Activated CD4-positive, alpha-beta T cell treated with anti-CD3 and anti-CD28 coated beads for 36 hours (primary cell): ENCODE data around the gene ITGB1BP1. TPM values are rescaled to one million over a fixed set of nuclear protein-coding genes. Genes with fewer than 3 reads are reported as not detected.
A peak's percentile ranks its signal among the peaks of the same experiment; 100 is the strongest.

ENCODE experiments used
- ATAC-seq: fragments of 200-7000 bp; cut with Tn5 transposase; one replicate; pipeline ENCODE4 v1.10.0; 2021; ENCODE audit warnings: mild to moderate bottlenecking, moderate library complexity
- CTCF ChIA-PET: fragments of 350-600 bp; sonication (Branson Sonifier 250); formaldehyde crosslinking; loops from one replicate; lab custom pipeline; 2021; ENCODE audit warnings: antibody characterized with exemption; lab: Charles Lee
- POLR2A ChIA-PET: fragments of 350-600 bp; sonication (Branson Sonifier 250); formaldehyde crosslinking; loops from one replicate; lab custom pipeline; 2021; ENCODE audit warnings: antibody characterized with exemption, inconsistent platforms; lab: Charles Lee
- DNase-seq: peaks from one replicate; pipeline ENCODE4 v3.0.0-alpha.2; 2020
- H3K27ac Mint-ChIP-seq: one replicate; pipeline ENCODE4 v1.8.0; 2021; ENCODE audit warnings: mixed read lengths
- H3K27me3 Mint-ChIP-seq: one replicate; pipeline ENCODE4 v1.8.0; 2021; ENCODE audit warnings: mixed read lengths
- H3K36me3 Mint-ChIP-seq: one replicate; pipeline ENCODE4 v1.8.0; 2021; ENCODE audit warnings: low read depth, mixed read lengths
- H3K4me1 Mint-ChIP-seq: one replicate; pipeline ENCODE4 v1.8.0; 2021; ENCODE audit warnings: mixed read lengths
- H3K4me3 Mint-ChIP-seq: one replicate; pipeline ENCODE4 v1.8.0; 2021; ENCODE audit warnings: mild to moderate bottlenecking, moderate library complexity, mixed read lengths
- H3K9me3 Mint-ChIP-seq: one replicate; pipeline ENCODE4 v1.8.0; 2021; ENCODE audit warnings: low read depth, mixed read lengths
- intact Hi-C, 2 experiments: fragments of 100-400 bp; cut with DNase I in 1 of 2; cut with micrococcal nuclease in 1 of 2; formaldehyde crosslinking; loops; one replicate each; pipeline versions ENCODE4 v1.14.2 to v1.15.1; 2022 to 2024; cut with DNase I, micrococcal nuclease
- total RNA-seq, 2 experiments: library from RNA; stranded (reverse); gene quantifications; one replicate each; pipeline ENCODE4 v1.2.3, GENCODE V29; 2021

ITGB1BP1 gene
- total RNA-seq, 2 experiments from 2014 or later = 89.7 to 92.1 TPM

GRCh38 chr2:9424447-9425164, 1.3 kb upstream of the ITGB1BP1 start:
- ChIA-PET CTCF (interaction anchor here (0.7 to 1.4 kb wide), 4 partner anchors 46 to 346 kb away, joined by 3 read pairs; no protein-coding TSS in a partner anchor), POLR2A (interaction anchor here (0.6 to 0.7 kb wide), 2 partner anchors 19 to 209 kb away, joined by 4 read pairs; no protein-coding TSS in a partner anchor)
- peaks cover 26% of the 10 kb centered on the region for H3K4me1 Mint-ChIP-seq
- intact Hi-C loops = loop anchor here (5.0 kb wide), 5 partner anchors 48 to 698 kb away; partner anchors contain the start of genes RRM2 (in 2 of the 2), ADAM17 (in 1 of the 2), GRHL1 (in 1 of the 2) and IAH1 (in 1 of the 2)
- no peak overlapping the region for H3K4me3 Mint-ChIP-seq
- peaks cover 23% of the 10 kb centered on the region for H3K36me3 Mint-ChIP-seq
- H3K27ac Mint-ChIP-seq = peak overlapping the region; percentile 94
- H3K9me3 Mint-ChIP-seq = no peaks in the 10 kb centered on the region
- H3K27me3 Mint-ChIP-seq = no peaks in the 10 kb centered on the region
- no peak for DNase-seq
- no peak for ATAC-seq

- ChIA-PET POLR2A (interaction anchor here (0.7 to 1.5 kb wide), 3 partner anchors 22 to 745 kb away, joined by 3 to 5 read pairs (median 4); no protein-coding TSS in a partner anchor), CTCF (interaction anchor here (0.7 to 1.4 kb wide), 4 partner anchors 47 to 347 kb away, joined by 3 read pairs; no protein-coding TSS in a partner anchor)
- peak; percentile 19 for ATAC-seq
- Mint-ChIP-seq H3K27me3 (no peaks in the 10 kb centered on the region), H3K27ac (peak overlapping the region; percentile 94), H3K9me3 (no peaks in the 10 kb centered on the region), H3K36me3 (peaks cover 19% of the 10 kb centered on the region), H3K4me3 (no peak overlapping the region), H3K4me1 (peaks cover 33% of the 10 kb centered on the region)
- intact Hi-C loops = loop anchor here (1.0 to 5.0 kb wide), 20 partner anchors 48 to 1024 kb away; partner anchors contain the start of genes ADAM17 (in 2 of the 2), IAH1 (in 2 of the 2), RRM2 (in 2 of the 2) and TAF1B (in 2 of the 2)
- peak; percentile 51 for DNase-seq
Measured at GRCh38 chr2:9423922-9424272, 569 bp upstream of the ITGB1BP1 start.

GRCh38 chr2:9422321-9423099, 818 bp downstream of the ITGB1BP1 start:
- H3K27me3 Mint-ChIP-seq = no peaks in the 10 kb centered on the region
- CTCF ChIA-PET = interaction anchor here (0.6 to 1.2 kb wide), 5 partner anchors 18 to 549 kb away, joined by 3 to 6 read pairs (median 3); no protein-coding TSS in a partner anchor
- H3K27ac Mint-ChIP-seq = peak overlapping the region; percentile 84
- H3K4me1 Mint-ChIP-seq = peaks cover 39% of the 10 kb centered on the region
- intact Hi-C loops = loop anchor here (1.0 to 5.0 kb wide), 20 partner anchors 50 to 1026 kb away; partner anchors contain the start of genes ADAM17 (in 2 of the 2), IAH1 (in 2 of the 2), RRM2 (in 2 of the 2) and TAF1B (in 2 of the 2)
- peaks cover 25% of the 10 kb centered on the region for H3K36me3 Mint-ChIP-seq
- DNase-seq = peak; percentile 74
- no peaks in the 10 kb centered on the region for H3K9me3 Mint-ChIP-seq
- POLR2A ChIA-PET = interaction anchor here (0.5 to 1.5 kb wide), 6 partner anchors 23 to 360 kb away, joined by 3 to 5 read pairs (median 4); no protein-coding TSS in a partner anchor
- no peak overlapping the region for H3K4me3 Mint-ChIP-seq
- ATAC-seq = peak; percentile 27

- Mint-ChIP-seq H3K4me1 (peaks cover 54% of the 10 kb centered on the region), H3K9me3 (no peaks in the 10 kb centered on the region), H3K27ac (no peak overlapping the region), H3K36me3 (peaks cover 41% of the 10 kb centered on the region), H3K4me3 (no peak overlapping the region), H3K27me3 (no peaks in the 10 kb centered on the region)
- ATAC-seq (no peak), DNase-seq (no peak)
- intact Hi-C loops = loop anchor here (5.0 kb wide), 5 partner anchors 52 to 702 kb away; partner anchors contain the start of genes RRM2 (in 2 of the 2), ADAM17 (in 1 of the 2), GRHL1 (in 1 of the 2) and IAH1 (in 1 of the 2)
- ChIA-PET POLR2A (no interaction called here), CTCF (no interaction called here)
Measured at GRCh38 chr2:9420495-9420894, 2.8 kb downstream of the ITGB1BP1 start.

GRCh38 chr2:9419541-9419940, 3.8 kb downstream of the ITGB1BP1 start:
- ATAC-seq (no peak), DNase-seq (no peak)
- peaks cover 54% of the 10 kb centered on the region for H3K4me1 Mint-ChIP-seq
- H3K27me3 Mint-ChIP-seq = no peaks in the 10 kb centered on the region
- H3K4me3 Mint-ChIP-seq = no peak overlapping the region
- intact Hi-C loops = no loop called here
- ChIA-PET POLR2A (interaction anchor here (0.6 kb wide), 1 partner anchor 11 kb away, joined by 3 read pairs; no protein-coding TSS in a partner anchor), CTCF (interaction anchor here (0.6 kb wide), 1 partner anchor 72 kb away, joined by 3 read pairs; no protein-coding TSS in a partner anchor)
- H3K9me3 Mint-ChIP-seq = no peaks in the 10 kb centered on the region
- H3K27ac Mint-ChIP-seq = peak overlapping the region; percentile 39
- peaks cover 41% of the 10 kb centered on the region for H3K36me3 Mint-ChIP-seq

- intact Hi-C loops = no loop called here
Measured at GRCh38 chr2:9418746-9419145, 4.6 kb downstream of the ITGB1BP1 start.

GRCh38 chr2:9417725-9418124, 5.6 kb downstream of the ITGB1BP1 start:
- intact Hi-C loops = no loop called here
- no peak overlapping the region for H3K27ac Mint-ChIP-seq
- H3K27me3 Mint-ChIP-seq = no peaks in the 10 kb centered on the region
- H3K4me1 Mint-ChIP-seq = peaks cover 56% of the 10 kb centered on the region
- peaks cover 50% of the 10 kb centered on the region for H3K36me3 Mint-ChIP-seq
- ChIA-PET CTCF (no interaction called here), POLR2A (interaction anchor here (0.6 kb wide), 1 partner anchor 439 kb away, joined by 3 read pairs; no protein-coding TSS in a partner anchor)
- no peak overlapping the region for H3K4me3 Mint-ChIP-seq
- DNase-seq (no peak), ATAC-seq (no peak)
- H3K9me3 Mint-ChIP-seq = no peaks in the 10 kb centered on the region

More at GRCh38 chr2:9418746-9419145, 4.6 kb downstream of the ITGB1BP1 start:
- Mint-ChIP-seq H3K9me3 (no peaks in the 10 kb centered on the region), H3K36me3 (peaks cover 46% of the 10 kb centered on the region), H3K27ac (peak overlapping the region; percentile 67), H3K27me3 (no peaks in the 10 kb centered on the region), H3K4me3 (no peak overlapping the region), H3K4me1 (peaks cover 56% of the 10 kb centered on the region)
- no peak for ATAC-seq
- ChIA-PET POLR2A (no interaction called here), CTCF (interaction anchor here (0.9 to 1.2 kb wide), 2 partner anchors 87 to 566 kb away, joined by 3 read pairs; no protein-coding TSS in a partner anchor)
- no peak for DNase-seq

GRCh38 chr2:9416962-9417316, 6.4 kb downstream of the ITGB1BP1 start:
- Mint-ChIP-seq H3K36me3 (peaks cover 50% of the 10 kb centered on the region), H3K9me3 (no peaks in the 10 kb centered on the region), H3K4me1 (peaks cover 50% of the 10 kb centered on the region), H3K27me3 (no peaks in the 10 kb centered on the region), H3K27ac (peak overlapping the region; percentile 32), H3K4me3 (no peak overlapping the region)
- intact Hi-C loops = no loop called here
- ChIA-PET CTCF (no interaction called here), POLR2A (no interaction called here)
- ATAC-seq (no peak), DNase-seq (no peak)

GRCh38 chr2:9416267-9416961, 6.9 kb downstream of the ITGB1BP1 start:
- H3K9me3 Mint-ChIP-seq = no peaks in the 10 kb centered on the region
- CTCF ChIA-PET = interaction anchor here (0.6 kb wide), 1 partner anchor 258 kb away, joined by 3 read pairs; no protein-coding TSS in a partner anchor
- POLR2A ChIA-PET = no interaction called here
- peaks cover 49% of the 10 kb centered on the region for H3K36me3 Mint-ChIP-seq
- intact Hi-C loops = no loop called here
- DNase-seq (no peak), ATAC-seq (no peak)
- H3K27me3 Mint-ChIP-seq = no peaks in the 10 kb centered on the region
- no peak overlapping the region for H3K4me3 Mint-ChIP-seq
- H3K4me1 Mint-ChIP-seq = peaks cover 46% of the 10 kb centered on the region
- H3K27ac Mint-ChIP-seq = peak overlapping the region; percentile 32

- ChIA-PET CTCF (interaction anchor here (0.6 kb wide), 1 partner anchor 259 kb away, joined by 3 read pairs; no protein-coding TSS in a partner anchor), POLR2A (no interaction called here)
- no peaks in the 10 kb centered on the region for H3K9me3 Mint-ChIP-seq
- DNase-seq (no peak), ATAC-seq (no peak)
- peaks cover 54% of the 10 kb centered on the region for H3K36me3 Mint-ChIP-seq
- no peaks in the 10 kb centered on the region for H3K27me3 Mint-ChIP-seq
- H3K27ac Mint-ChIP-seq = peak overlapping the region; percentile 28
- intact Hi-C loops = no loop called here
- no peak overlapping the region for H3K4me3 Mint-ChIP-seq
- H3K4me1 Mint-ChIP-seq = peaks cover 41% of the 10 kb centered on the region
Measured at GRCh38 chr2:9415516-9416169, 7.7 kb downstream of the ITGB1BP1 start.
